A673 (cell line): Measurements from ENCODE around the gene STAM. TPM values are rescaled to one million over a fixed set of nuclear protein-coding genes. Genes with fewer than 3 reads are reported as not detected.
A peak's percentile ranks its signal among the peaks of the same experiment; 100 is the strongest.

Source experiments
- Bru-seq: library from RNA; stranded (reverse); fragments of 400-500 nt; gene quantifications from one replicate; lab custom pipeline; 2021; lab: Mats Ljungman, UMichigan
- BruChase-seq, 2 experiments: library from RNA; stranded (reverse); fragments of 400-500 nt; gene quantifications; one replicate each; lab custom pipeline; 2021; lab: Mats Ljungman, UMichigan
- BruUV-seq: library from RNA; stranded (reverse); fragments of 400-500 nt; replicated peaks from 2 replicates; lab custom pipeline; 2021; lab: Mats Ljungman, UMichigan
- CTCF ChIA-PET: fragments of 300-600 bp; sonication (Branson Sonifier 250); formaldehyde crosslinking; loops from one replicate; lab custom pipeline; 2022; ENCODE audit warnings: antibody characterized with exemption; lab: Charles Lee
- POLR2A ChIA-PET: fragments of 300-600 bp; sonication (Branson Sonifier 250); formaldehyde crosslinking; loops from one replicate; lab custom pipeline; 2022; ENCODE audit warnings: antibody characterized with exemption; ENCODE audit not compliant: low non-redundant PET; lab: Charles Lee
- DNase-seq: peaks from one replicate; pipeline ENCODE4 v3.0.0-alpha.2; 2015; ENCODE audit warnings: low spot score
- H3K27ac ChIP-seq: fragments of 200-600 bp; sonication (generic); 2 replicates; pipeline ENCODE4 v1.5.1; 2016; ENCODE audit warnings: mixed run types, low read depth, mild to moderate bottlenecking, mixed read lengths, antibody characterized with exemption, low read length; ENCODE audit not compliant: poor library complexity, severe bottlenecking
- H3K27me3 ChIP-seq: fragments of 200-600 bp; sonication (generic); replicated peaks from 2 replicates; pipeline ENCODE4 v1.6.1; 2017; ENCODE audit warnings: mixed run types, low read depth, mild to moderate bottlenecking, mixed read lengths, antibody characterized with exemption, low read length; ENCODE audit not compliant: insufficient read depth, poor library complexity
- H3K36me3 ChIP-seq: fragments of 200-600 bp; sonication (generic); 2 replicates; pipeline ENCODE4 v1.6.1; 2016; ENCODE audit warnings: mixed run types, mild to moderate bottlenecking, mixed read lengths, antibody characterized with exemption, low read length; ENCODE audit not compliant: insufficient read depth, poor library complexity, severe bottlenecking
- H3K4me1 ChIP-seq: fragments of 200-600 bp; sonication (generic); 2 replicates; pipeline ENCODE4 v1.6.1; 2017; ENCODE audit warnings: mixed run types, mild to moderate bottlenecking, mixed read lengths, antibody characterized with exemption, low read length; ENCODE audit not compliant: insufficient read depth, poor library complexity, severe bottlenecking
- H3K4me3 ChIP-seq: fragments of 200-600 bp; sonication (generic); 2 replicates; pipeline ENCODE4 v1.5.1; 2016; ENCODE audit warnings: low read depth, mixed run types, mild to moderate bottlenecking, mixed read lengths, low read length; ENCODE audit not compliant: poor library complexity, severe bottlenecking
- H3K9me3 ChIP-seq: fragments of 200-600 bp; sonication (generic); 2 replicates; pipeline ENCODE4 v1.6.1; 2016; ENCODE audit warnings: mixed run types, low read depth, mild to moderate bottlenecking, mixed read lengths, antibody characterized with exemption, low read length; ENCODE audit not compliant: poor library complexity, severe bottlenecking
- CTCF ChIP-seq: fragments of 300-800, 200-600 bp; sonication (generic); conservative IDR thresholded peaks from 2 replicates; pipeline ENCODE4 v1.5.1; 2017; ENCODE audit warnings: low read depth, mild to moderate bottlenecking, antibody characterized with exemption, low read length, moderate library complexity, mixed read lengths
- EZH2 ChIP-seq: fragments of 200-600 bp; sonication (generic); IDR thresholded peaks from 2 replicates; pipeline ENCODE4 v1.6.1; 2017; ENCODE audit warnings: borderline replicate concordance, low read depth, mild to moderate bottlenecking, mixed read lengths, antibody characterized with exemption, low read length; ENCODE audit not compliant: poor library complexity, severe bottlenecking
- intact Hi-C: fragments of 100-400 bp; cut with micrococcal nuclease; formaldehyde crosslinking; loops from one replicate; pipeline ENCODE4 v1.10.0; 2022; ENCODE audit not compliant: unreplicated experiment
- long read RNA-seq: library from polyadenylated mRNA; stranded (forward); transcript quantifications from one replicate; pipeline ENCODE4 v2.0.0, GENCODE V29; 2022
- total RNA-seq: library from RNA; stranded (reverse); gene quantifications from 2 replicates; pipeline ENCODE4 v1.2.3, GENCODE V29; 2021

Gene STAM
- total RNA-seq: 34.9 and 37.4 TPM in 2 replicates
- percentile 87 among the genes with signal in this experiment for Bru-seq, nascent RNA
- percentile 85 among the genes with signal in this experiment for BruChase-seq, experiment 1, labeled RNA remaining after a 2-hour chase
- BruChase-seq, experiment 2, labeled RNA remaining after a 6-hour chase: percentile 75 among the genes with signal in this experiment
- long read RNA-seq, transcript STAM-202 (14 exons, 2,972 nt): major isoform, 52 of 75 reads
- long read RNA-seq, partial matches to known transcripts: 2 of 75 reads
- long read RNA-seq, other reads (novel, unspliced or antisense): 21 of 75 reads

GRCh38 chr10:17643755-17644484 is at the start of gene STAM:
TSS of gene STAM (plus strand) at chr10:17644151. CDS start at chr10:17644340, 189 bp downstream.
- no peak for TF ChIP-seq EZH2
- TF ChIP-seq CTCF: no peak
- no TSS peak for BruUV-seq
- peaks cover 16% of the 10 kb centered on the region for H3K4me1 ChIP-seq
- intact Hi-C loops: no loop called here
- POLR2A ChIA-PET: interaction anchor here (0.6 kb wide), 1 partner anchor 405 kb away, joined by 3 read pairs; no protein-coding TSS in a partner anchor
- H3K9me3 ChIP-seq: no peaks in the 10 kb centered on the region
- H3K27ac ChIP-seq: peak within 1 kb of the TSS; percentile 98
- H3K36me3 ChIP-seq: no peaks in the 10 kb centered on the region
- peak; percentile 96 for DNase-seq
- H3K27me3 ChIP-seq: no peaks in the 10 kb centered on the region
- CTCF ChIA-PET: interaction anchor here (0.6 kb wide), 1 partner anchor 27 kb away, joined by 7 read pairs; no protein-coding TSS in a partner anchor
- H3K4me3 ChIP-seq: peak within 1 kb of the TSS; percentile 79

DNA sequence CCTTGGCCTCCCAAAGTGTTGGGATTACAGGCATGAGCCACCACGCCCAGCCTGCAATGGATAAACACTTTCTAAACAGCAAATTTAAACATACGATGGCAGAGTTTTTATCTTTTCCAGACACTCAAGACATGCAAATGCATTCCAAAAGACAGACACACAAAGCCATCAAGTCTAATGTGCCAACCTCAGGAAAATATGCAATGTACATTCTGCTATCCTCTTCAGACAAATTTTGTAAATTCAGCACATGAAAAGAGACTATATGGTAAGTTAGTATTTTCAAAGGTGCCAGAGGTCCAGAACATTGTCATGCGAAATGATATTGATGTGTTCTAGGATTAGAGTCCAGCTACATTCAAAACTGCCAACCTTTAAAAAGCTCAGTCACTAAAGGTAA is 46.6 kb upstream of the STAM start:
- no peak for TF ChIP-seq EZH2
- no peak for TF ChIP-seq CTCF
- BruUV-seq: no TSS peak
- intact Hi-C loops: no loop called here
- Histone ChIP-seq H3K4me3 (no peak overlapping the region), H3K27ac (no peak overlapping the region), H3K4me1 (no peaks in the 10 kb centered on the region), H3K36me3 (no peaks in the 10 kb centered on the region), H3K9me3 (no peaks in the 10 kb centered on the region), H3K27me3 (no peaks in the 10 kb centered on the region)
- no peak for DNase-seq
- ChIA-PET CTCF (no interaction called here), POLR2A (no interaction called here)

GRCh38 chr10:17599089-17599488 is 44.9 kb upstream of the STAM start:
- Histone ChIP-seq H3K27ac (no peak overlapping the region), H3K4me1 (no peaks in the 10 kb centered on the region), H3K36me3 (no peaks in the 10 kb centered on the region), H3K4me3 (no peak overlapping the region), H3K9me3 (no peaks in the 10 kb centered on the region), H3K27me3 (no peaks in the 10 kb centered on the region)
- CTCF ChIA-PET: no interaction called here
- DNase-seq: peak; percentile 41
- TF ChIP-seq CTCF: peak; percentile 40; the same call in 1 of the 2 replicates
- no peak for TF ChIP-seq EZH2
- intact Hi-C loops: no loop called here
- POLR2A ChIA-PET: no interaction called here
- BruUV-seq: no TSS peak
